ENCODE results near the gene RPL35.

The RPL35 gene

GRCh38 chr9:124894741-124895170 is 33.0 kb upstream of the RPL35 start:
- no peak overlapping the region for H3K27ac ChIP-seq
- H3K36me3 ChIP-seq, result peaks cover 42 to 94% (median 66%) of the 10 kb centered on the region in 3 donors
- H3K9me3 ChIP-seq, result no peaks in the 10 kb centered on the region
- no peak for DNase-seq
- H3K4me1 ChIP-seq, result no peaks in the 10 kb centered on the region
- intact Hi-C loops (cut with DNase I; ENCODE audit: low total_unique reads), result no loop called here
- no peak for TF ChIP-seq CTCF (IDR thresholded peaks at IDR 0.05)
- no peak overlapping the region for H3K4me3 ChIP-seq
- H3K27me3 ChIP-seq, result no peaks in the 10 kb centered on the region

GRCh38 chr9:124894035-124894740 is 32.4 kb upstream of the RPL35 start:
- no peaks in the 10 kb centered on the region for H3K4me1 ChIP-seq
- intact Hi-C loops (cut with DNase I; ENCODE audit: low total_unique reads), result no loop called here
- no peak for TF ChIP-seq CTCF (IDR thresholded peaks at IDR 0.05)
- no peak overlapping the region for H3K27ac ChIP-seq
- no peaks in the 10 kb centered on the region for H3K9me3 ChIP-seq
- no peak for DNase-seq
- no peak overlapping the region for H3K4me3 ChIP-seq
- no peaks in the 10 kb centered on the region for H3K27me3 ChIP-seq
- peaks cover 43 to 94% (median 66%) of the 10 kb centered on the region in 3 donors for H3K36me3 ChIP-seq

- Histone ChIP-seq H3K36me3 (peaks cover 59 to 96% (median 84%) of the 10 kb centered on the region in 3 donors), H3K27ac (no peak overlapping the region), H3K27me3 (no peaks in the 10 kb centered on the region), H3K9me3 (no peaks in the 10 kb centered on the region), H3K4me3 (no peak overlapping the region), H3K4me1 (no peaks in the 10 kb centered on the region)
- no peak for DNase-seq
- no peak for TF ChIP-seq CTCF (IDR thresholded peaks at IDR 0.05)
- intact Hi-C loops (cut with DNase I; ENCODE audit: low total_unique reads), result no loop called here
These were observed 28.4 kb upstream of the RPL35 start for GRCh38 chr9:124890179-124890578.

- Histone ChIP-seq H3K36me3 (peaks cover 58 to 98% (median 92%) of the 10 kb centered on the region in 3 donors), H3K27me3 (no peaks in the 10 kb centered on the region)
- DNase-seq, result no peak
These were observed 27.2 kb upstream of the RPL35 start for GRCh38 chr9:124889006-124889405.

GRCh38 chr9:124887832-124888231 is 26.1 kb upstream of the RPL35 start:
- H3K27ac ChIP-seq, result no peak overlapping the region
- TF ChIP-seq CTCF (IDR thresholded peaks at IDR 0.05), result no peak
- peaks cover 47 to 97% (median 87%) of the 10 kb centered on the region in 3 donors for H3K36me3 ChIP-seq
- H3K27me3 ChIP-seq, result no peaks in the 10 kb centered on the region
- intact Hi-C loops (cut with DNase I; ENCODE audit: low total_unique reads), result no loop called here
- DNase-seq, result no peak
- no peaks in the 10 kb centered on the region for H3K9me3 ChIP-seq
- H3K4me3 ChIP-seq, result no peak overlapping the region
- H3K4me1 ChIP-seq, result no peaks in the 10 kb centered on the region

More at GRCh38 chr9:124889006-124889405, 27.2 kb upstream of the RPL35 start:
- no peaks in the 10 kb centered on the region for H3K4me1 ChIP-seq
- intact Hi-C loops (cut with DNase I; ENCODE audit: low total_unique reads), result no loop called here
- H3K27ac ChIP-seq, result no peak overlapping the region
- TF ChIP-seq CTCF (IDR thresholded peaks at IDR 0.05), result no peak
- no peaks in the 10 kb centered on the region for H3K9me3 ChIP-seq
- H3K4me3 ChIP-seq, result no peak overlapping the region

Data from tibial artery (tissue), 4 donors.